ENCODE data around the gene UBE2J1.
A peak's percentile ranks its signal among the peaks of the same experiment; 100 is the strongest.

The UBE2J1 gene

GRCh38 chr6:89371849-89372505 lies 19.5 kb upstream of the UBE2J1 start:
- DNase-seq = peak; percentile 89

GRCh38 chr6:89368999-89369398 lies 16.5 kb upstream of the UBE2J1 start:
- Histone ChIP-seq H3K79me2 (ENCODE audit: low read length) (peaks cover 70% of the 10 kb centered on the region), H3K4me2 (ENCODE audit: low read depth, low read length) (peak overlapping the region; percentile 51), H3F3A (ENCODE audit: insufficient read depth, low read length) (peaks cover 44% of the 10 kb centered on the region), H3K27me3 (replicated peaks; ENCODE audit: insufficient read depth, low read length) (no peaks in the 10 kb centered on the region), H3K9me2 (replicated peaks; ENCODE audit: insufficient read depth, low read length) (no peaks in the 10 kb centered on the region), H4K20me1 (ENCODE audit: insufficient read depth, low read length) (no peaks in the 10 kb centered on the region), H3K27ac (ENCODE audit: low read length) (peak overlapping the region; percentile 15; the same call in 1 of the 2 replicates), H3K9me3 (replicated peaks; ENCODE audit: insufficient read depth, low read length) (no peaks in the 10 kb centered on the region), H2AFZ (ENCODE audit: low read length) (no peak overlapping the region), H3K9ac (ENCODE audit: low read length) (peak overlapping the region; percentile 15; the same call in 1 of the 2 replicates), H3K4me3 (ENCODE audit: low read length) (0 out of 2 replicates have a peak overlapping the region, but pooled peaks have one; percentile 9), H3K36me3 (replicated peaks; ENCODE audit: insufficient read depth, low read length) (no peaks in the 10 kb centered on the region), H3K4me1 (ENCODE audit: low read length) (peaks cover 84% of the 10 kb centered on the region)
- peak; percentile 42 for DNase-seq
- TF ChIP-seq EZH2phosphoT487 (IDR thresholded peaks at IDR 0.05; ENCODE audit: low read length) (no peak), CTCF (IDR thresholded peaks at IDR 0.05; ENCODE audit: low read length) (peak; percentile 51)

More at GRCh38 chr6:89371849-89372505, 19.5 kb upstream of the UBE2J1 start:
- Histone ChIP-seq H3K9ac (ENCODE audit: low read length) (peak overlapping the region; percentile 16; the same call in 1 of the 2 replicates), H2AFZ (ENCODE audit: low read length) (0 out of 2 replicates have a peak overlapping the region, but pooled peaks have one; percentile 17), H3K4me3 (ENCODE audit: low read length) (peak overlapping the region; percentile 0; the same call in 1 of the 2 replicates), H3K9me2 (replicated peaks; ENCODE audit: insufficient read depth, low read length) (no peaks in the 10 kb centered on the region), H3F3A (ENCODE audit: insufficient read depth, low read length) (peaks cover 57% of the 10 kb centered on the region), H3K4me2 (ENCODE audit: low read depth, low read length) (peak overlapping the region; percentile 34), H3K9me3 (replicated peaks; ENCODE audit: insufficient read depth, low read length) (no peaks in the 10 kb centered on the region), H3K36me3 (replicated peaks; ENCODE audit: insufficient read depth, low read length) (no peaks in the 10 kb centered on the region), H4K20me1 (ENCODE audit: insufficient read depth, low read length) (no peaks in the 10 kb centered on the region), H3K79me2 (ENCODE audit: low read length) (peaks cover 57% of the 10 kb centered on the region), H3K4me1 (ENCODE audit: low read length) (peaks cover 79% of the 10 kb centered on the region), H3K27ac (ENCODE audit: low read length) (peak overlapping the region; percentile 83), H3K27me3 (replicated peaks; ENCODE audit: insufficient read depth, low read length) (no peaks in the 10 kb centered on the region)
- no peak for TF ChIP-seq EZH2 (optimal IDR thresholded peaks at IDR 0.05; ENCODE audit: low read depth, low read length)
- TF ChIP-seq CTCF (IDR thresholded peaks at IDR 0.05; ENCODE audit: low read length) = peak; percentile 99

- Histone ChIP-seq H3K27me3 (replicated peaks; ENCODE audit: insufficient read depth, low read length) (no peaks in the 10 kb centered on the region), H3K9ac (ENCODE audit: low read length) (no peak overlapping the region; the same call in 1 of the 2 replicates), H3K4me3 (ENCODE audit: low read length) (no peak overlapping the region), H4K20me1 (ENCODE audit: insufficient read depth, low read length) (no peaks in the 10 kb centered on the region), H3K9me3 (replicated peaks; ENCODE audit: insufficient read depth, low read length) (no peaks in the 10 kb centered on the region), H2AFZ (ENCODE audit: low read length) (no peak overlapping the region), H3K36me3 (replicated peaks; ENCODE audit: insufficient read depth, low read length) (no peaks in the 10 kb centered on the region), H3K4me1 (ENCODE audit: low read length) (peaks cover 86% of the 10 kb centered on the region), H3K79me2 (ENCODE audit: low read length) (peaks cover 72% of the 10 kb centered on the region), H3F3A (ENCODE audit: insufficient read depth, low read length) (peaks cover 35% of the 10 kb centered on the region), H3K9me2 (replicated peaks; ENCODE audit: insufficient read depth, low read length) (no peaks in the 10 kb centered on the region), H3K27ac (ENCODE audit: low read length) (no peak overlapping the region), H3K4me2 (ENCODE audit: low read depth, low read length) (peak overlapping the region; percentile 51)
- TF ChIP-seq EZH2 (optimal IDR thresholded peaks at IDR 0.05; ENCODE audit: low read depth, low read length) (no peak), CTCF (IDR thresholded peaks at IDR 0.05; ENCODE audit: low read length) (peak; percentile 90), EZH2phosphoT487 (IDR thresholded peaks at IDR 0.05; ENCODE audit: low read length) (no peak)
- DNase-seq = peak; percentile 68
These were observed 15.6 kb upstream of the UBE2J1 start for GRCh38 chr6:89368107-89368506.

Data from MM.1S (cell line).